ENCODE data around the gene GLRA3. TPM values are rescaled to one million over a fixed set of nuclear protein-coding genes. Genes with fewer than 3 reads are reported as not detected.
"Not testable (repeated sequence)": the region's sequence is repeated elsewhere in the genome, so short reads cannot be mapped to it uniquely, and the experiment has no call there.

Gene GLRA3
- total and polyA plus RNA-seq, 8 donors, result 0.03 to 0.11 (median 0.04) TPM; not detected in 3

DNA sequence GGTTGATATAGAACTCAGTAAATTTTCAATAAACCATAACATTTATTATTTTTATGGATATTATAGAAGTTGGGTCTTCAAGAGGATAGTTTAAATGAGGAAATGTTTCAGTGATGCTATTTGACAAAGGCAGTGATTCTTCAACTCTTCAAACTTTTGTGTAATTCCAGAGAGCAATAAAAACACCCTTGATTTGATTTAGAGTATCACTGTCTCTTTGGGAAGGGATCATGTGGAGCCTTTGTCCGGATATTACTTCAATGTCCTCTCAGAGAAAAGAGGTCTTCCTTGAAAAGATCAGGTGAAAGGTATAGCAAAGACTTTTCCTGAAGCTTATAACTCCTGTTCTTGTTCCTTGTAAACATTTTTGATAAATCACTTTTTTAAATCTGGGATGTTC lies 23.3 kb downstream of the GLRA3 start:
- ATAC-seq, result no peak
- TF ChIP-seq, protein P1, sequence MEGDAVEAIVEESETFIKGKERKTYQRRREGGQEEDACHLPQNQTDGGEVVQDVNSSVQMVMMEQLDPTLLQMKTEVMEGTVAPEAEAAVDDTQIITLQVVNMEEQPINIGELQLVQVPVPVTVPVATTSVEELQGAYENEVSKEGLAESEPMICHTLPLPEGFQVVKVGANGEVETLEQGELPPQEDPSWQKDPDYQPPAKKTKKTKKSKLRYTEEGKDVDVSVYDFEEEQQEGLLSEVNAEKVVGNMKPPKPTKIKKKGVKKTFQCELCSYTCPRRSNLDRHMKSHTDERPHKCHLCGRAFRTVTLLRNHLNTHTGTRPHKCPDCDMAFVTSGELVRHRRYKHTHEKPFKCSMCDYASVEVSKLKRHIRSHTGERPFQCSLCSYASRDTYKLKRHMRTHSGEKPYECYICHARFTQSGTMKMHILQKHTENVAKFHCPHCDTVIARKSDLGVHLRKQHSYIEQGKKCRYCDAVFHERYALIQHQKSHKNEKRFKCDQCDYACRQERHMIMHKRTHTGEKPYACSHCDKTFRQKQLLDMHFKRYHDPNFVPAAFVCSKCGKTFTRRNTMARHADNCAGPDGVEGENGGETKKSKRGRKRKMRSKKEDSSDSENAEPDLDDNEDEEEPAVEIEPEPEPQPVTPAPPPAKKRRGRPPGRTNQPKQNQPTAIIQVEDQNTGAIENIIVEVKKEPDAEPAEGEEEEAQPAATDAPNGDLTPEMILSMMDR (IDR thresholded peaks at IDR 0.05), result no peak
- no peaks in the 10 kb centered on the region for H3K36me3 ChIP-seq
- DNase-seq, result no peak
- peaks cover 0 to 7% of the 10 kb centered on the region in 2 donors for H3K9me3 ChIP-seq
- no peak overlapping the region for H3K4me3 ChIP-seq
- no peak overlapping the region for H3K27ac ChIP-seq
- H3K27me3 ChIP-seq, result no peaks in the 10 kb centered on the region
- no peaks in the 10 kb centered on the region for H3K4me1 ChIP-seq
- intact Hi-C loops (cut with DNase I), result no loop called here

- TF ChIP-seq, protein P1 (IDR thresholded peaks at IDR 0.05), result no peak
- intact Hi-C loops (cut with DNase I), result no loop called here
- Histone ChIP-seq H3K9me3 (peaks cover 0 to 5% of the 10 kb centered on the region in 2 donors), H3K4me3 (no peak overlapping the region), H3K27ac (no peak overlapping the region), H3K27me3 (no peaks in the 10 kb centered on the region), H3K4me1 (no peaks in the 10 kb centered on the region), H3K36me3 (no peaks in the 10 kb centered on the region)
- peak in 1 of 4 donors; percentile 1 for DNase-seq
- ATAC-seq, result no peak
Measured at GRCh38 chr4:174794543-174795094, 34.4 kb downstream of the GLRA3 start.

GRCh38 chr4:174789657-174790056 lies 39.4 kb downstream of the GLRA3 start:
- no peaks in the 10 kb centered on the region for H3K27me3 ChIP-seq
- H3K27ac ChIP-seq, result no peak overlapping the region
- TF ChIP-seq, protein P1 (IDR thresholded peaks at IDR 0.05), result no peak
- peaks cover 0 to 5% of the 10 kb centered on the region in 2 donors for H3K9me3 ChIP-seq
- no peaks in the 10 kb centered on the region for H3K4me1 ChIP-seq
- DNase-seq (no peak), ATAC-seq (no peak)
- intact Hi-C loops (cut with DNase I), result no loop called here
- H3K4me3 ChIP-seq, result no peak overlapping the region
- H3K36me3 ChIP-seq, result no peaks in the 10 kb centered on the region

DNA sequence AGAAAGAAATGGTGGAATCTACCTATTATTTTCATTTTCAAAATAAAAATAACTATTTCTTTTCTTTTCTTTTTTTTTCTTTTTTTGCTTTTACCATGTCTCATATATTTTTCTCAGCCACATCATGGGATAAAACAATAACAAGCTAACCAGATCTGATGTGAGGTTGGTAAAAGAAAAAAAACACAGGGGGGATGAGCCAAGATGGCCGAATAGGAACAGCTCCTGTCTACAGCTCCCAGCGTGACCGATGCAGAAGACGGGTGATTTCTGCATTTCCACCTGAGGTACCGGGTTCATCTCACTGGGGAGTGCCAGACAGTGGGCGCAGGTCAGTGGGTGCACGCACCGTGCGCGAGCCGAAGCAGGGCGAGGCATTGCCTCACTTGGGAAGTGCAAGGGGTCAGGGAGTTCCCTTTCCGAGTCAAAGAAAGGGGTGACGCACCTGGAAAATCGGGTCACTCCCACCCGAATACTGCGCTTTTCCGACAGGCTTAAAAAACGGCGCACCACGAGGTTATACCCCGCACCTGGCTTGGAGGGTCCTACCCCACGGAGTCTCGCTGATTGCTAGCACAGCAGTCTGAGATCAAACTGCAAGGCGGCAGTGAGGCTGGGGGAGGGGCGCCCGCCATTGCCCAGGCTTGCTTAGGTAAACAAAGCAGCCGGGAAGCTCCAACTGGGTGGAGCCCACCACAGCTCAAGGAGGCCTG lies 50.6 kb downstream of the GLRA3 start:
- H3K36me3 ChIP-seq; H3K4me3 ChIP-seq; H3K27ac ChIP-seq; ATAC-seq; H3K4me1 ChIP-seq; H3K27me3 ChIP-seq; intact Hi-C loops (cut with DNase I); H3K9me3 ChIP-seq; DNase-seq: not testable (repeated sequence)

GRCh38 chr4:174775366-174775765 lies 53.7 kb downstream of the GLRA3 start:
- no peak overlapping the region for H3K4me3 ChIP-seq
- TF ChIP-seq, protein P1 (IDR thresholded peaks at IDR 0.05), result no peak
- no peak overlapping the region for H3K27ac ChIP-seq
- DNase-seq (no peak), ATAC-seq (no peak)
- intact Hi-C loops (cut with DNase I), result no loop called here
- no peaks in the 10 kb centered on the region for H3K27me3 ChIP-seq
- H3K36me3 ChIP-seq, result no peaks in the 10 kb centered on the region
- H3K9me3 ChIP-seq, result no peaks in the 10 kb centered on the region
- H3K4me1 ChIP-seq, result no peaks in the 10 kb centered on the region
